HuH-7.5 (cell line): ENCODE measurements around the gene VPS9D1.
A peak's percentile ranks its signal among the peaks of the same experiment; 100 is the strongest.

Experiments used
- DNase-seq: peaks from one replicate; pipeline ENCODE4 v3.0.0; 2011; ENCODE audit warnings: low spot score

VPS9D1 gene

GRCh38 chr16:89720813-89721545, at the start of gene VPS9D1, which contains the start of gene ZNF276:
Gene VPS9D1 (minus strand): TSS chr16:89720898. CDS start chr16:89720861, 37 bp downstream.
Gene ZNF276 (plus strand): TSS chr16:89721537. CDS start chr16:89721641, 104 bp downstream.
- peak; percentile 90 for DNase-seq

DNA sequence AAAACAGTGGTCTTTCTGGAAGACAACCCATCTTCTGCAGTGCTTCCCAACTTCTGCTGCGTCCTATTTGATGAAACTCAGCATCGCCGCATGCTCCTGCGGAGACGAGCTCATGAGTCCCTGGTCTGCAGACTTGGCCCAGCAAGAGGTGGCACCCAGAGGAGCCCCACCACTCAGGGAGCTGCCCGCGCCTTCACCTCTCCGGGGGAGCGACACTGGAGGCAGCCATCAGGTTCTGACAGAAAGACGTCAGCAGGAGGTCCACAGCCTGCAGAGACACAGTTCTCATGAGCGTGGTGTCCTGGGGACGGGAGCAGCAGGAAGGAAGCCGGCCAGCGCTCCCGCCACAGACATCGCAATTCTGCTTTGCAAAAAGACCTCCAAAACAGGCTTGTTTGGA, 49.7 kb upstream of the VPS9D1 start:
- no peak for DNase-seq

DNA sequence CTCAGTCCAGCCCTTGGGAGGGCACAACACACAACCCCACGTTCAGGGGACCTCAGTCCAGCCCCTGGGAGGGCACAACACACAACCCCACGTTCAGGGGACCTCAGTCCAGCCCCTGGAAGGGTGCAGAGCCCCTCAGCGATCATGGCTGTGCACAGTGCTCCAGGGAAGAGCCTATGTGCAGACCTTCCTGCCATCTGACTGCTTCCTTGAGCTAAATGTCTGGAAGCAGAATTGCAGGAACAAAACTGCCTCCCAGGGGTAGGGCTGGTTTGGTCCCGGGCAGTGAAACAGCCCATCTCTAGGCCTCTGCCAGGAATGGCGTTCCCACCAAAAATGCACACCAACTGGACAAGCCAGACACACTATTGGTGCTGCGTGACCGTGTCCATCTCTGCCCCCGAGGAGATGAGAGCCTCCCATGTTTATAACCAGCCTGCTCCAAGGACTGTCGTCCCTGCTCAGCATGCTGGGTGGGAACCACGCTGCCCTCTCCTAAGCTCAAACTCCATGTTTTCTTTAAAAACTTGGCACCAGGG, 44.7 kb upstream of the VPS9D1 start:
- DNase-seq: no peak

- no peak for DNase-seq
These were observed 44.1 kb upstream of the VPS9D1 start for GRCh38 chr16:89764711-89765201.

GRCh38 chr16:89761304-89761922, 40.7 kb upstream of the VPS9D1 start:
- DNase-seq: no peak

- no peak for DNase-seq
These were observed 39.1 kb upstream of the VPS9D1 start for GRCh38 chr16:89759746-89760340.

- DNase-seq: no peak
These were observed 28.9 kb upstream of the VPS9D1 start for GRCh38 chr16:89749637-89750036.

DNA sequence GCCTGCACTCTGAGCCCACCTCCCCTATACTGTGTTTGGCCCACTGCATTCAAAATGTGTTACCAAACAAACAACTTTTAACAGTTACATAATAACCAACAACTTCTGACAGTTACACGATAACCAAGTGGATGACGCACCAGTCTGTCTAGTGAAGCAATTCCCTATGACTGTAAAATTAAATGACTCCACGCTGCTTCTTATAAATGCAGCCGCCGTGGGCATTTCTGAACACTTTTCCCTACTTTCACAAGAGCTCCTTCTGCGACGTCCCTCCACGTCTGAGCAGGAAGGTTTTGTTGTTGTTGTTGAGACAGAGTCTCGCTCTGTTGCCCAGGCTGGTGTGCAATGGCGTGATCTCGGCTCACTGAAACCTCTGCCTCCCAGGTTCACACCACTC, 28.2 kb upstream of the VPS9D1 start:
- no peak for DNase-seq

- no peak for DNase-seq
These were observed 27.4 kb upstream of the VPS9D1 start for GRCh38 chr16:89748076-89748475.

DNA sequence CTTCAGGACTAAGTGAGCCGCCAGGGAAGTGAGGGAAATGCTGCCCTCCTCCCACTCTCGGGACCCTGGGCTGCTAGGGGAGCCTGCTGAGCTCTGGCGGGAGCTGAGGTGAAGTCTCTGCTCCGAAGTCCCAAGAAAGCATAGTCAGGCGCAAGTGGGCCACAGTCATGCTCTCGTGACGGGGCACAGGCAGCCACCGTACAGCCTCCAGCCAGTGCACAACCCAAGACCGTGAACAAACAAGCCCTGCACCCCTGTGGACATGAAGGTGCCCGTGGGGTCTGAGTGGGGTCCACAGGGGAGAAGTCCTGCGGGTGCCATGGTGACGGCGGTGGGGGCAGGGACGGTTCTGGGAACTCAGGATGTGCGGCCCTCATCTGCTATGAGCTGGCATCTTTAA, 25.3 kb upstream of the VPS9D1 start:
- DNase-seq: no peak

DNA sequence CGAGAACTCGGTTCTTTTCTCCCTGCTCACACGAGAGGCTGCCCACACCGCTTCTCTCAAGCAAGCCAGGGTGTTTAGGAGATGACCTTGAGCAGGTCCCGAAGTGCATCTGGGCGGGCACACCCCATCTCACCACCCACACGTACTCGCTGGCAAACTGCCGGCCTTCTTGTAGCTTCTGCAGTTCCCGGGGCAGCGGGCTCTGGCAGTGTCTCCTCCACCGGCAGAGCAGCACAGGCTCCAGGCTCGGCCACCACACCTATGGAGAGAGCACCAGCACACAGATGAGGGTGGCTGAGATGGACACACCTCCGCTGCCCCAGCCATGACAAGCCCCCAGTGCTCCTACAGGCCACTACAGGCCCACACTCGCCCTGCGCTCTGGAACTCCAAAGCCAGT, 24.1 kb upstream of the VPS9D1 start:
- DNase-seq: no peak

GRCh38 chr16:89742948-89743347, 22.2 kb upstream of the VPS9D1 start:
- DNase-seq: no peak

DNA sequence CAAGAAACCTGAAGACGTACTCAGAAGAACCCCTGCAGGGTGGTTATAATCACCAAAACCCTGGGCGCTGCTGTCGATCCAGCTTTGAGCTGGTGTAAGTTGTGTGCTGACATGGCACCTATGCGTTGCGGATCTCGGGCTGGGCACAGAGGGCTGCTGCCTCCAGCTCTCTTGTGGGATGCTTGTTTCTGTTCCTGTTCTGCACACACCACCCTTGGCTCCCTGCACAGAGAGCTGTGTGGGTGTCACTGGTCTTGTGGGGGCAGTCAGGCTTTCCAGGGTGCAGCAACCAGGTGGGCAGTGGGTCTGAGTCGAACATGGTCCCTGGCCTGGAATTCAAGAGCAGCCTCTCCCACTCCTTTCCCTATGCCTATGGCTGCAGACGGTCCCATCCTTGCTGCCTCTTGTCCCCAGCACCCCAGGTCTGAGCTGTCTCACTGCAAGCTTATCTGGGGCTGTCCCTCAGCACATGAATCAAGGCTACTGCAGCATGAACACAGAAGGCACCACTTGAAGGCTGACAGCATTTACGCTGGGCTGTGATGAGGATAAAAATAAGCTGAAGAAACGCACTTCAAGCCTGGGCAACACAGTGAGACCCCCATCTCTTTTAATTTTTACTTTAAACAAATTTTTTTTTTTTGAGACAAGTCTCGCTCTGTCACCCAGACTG, 20.8 kb upstream of the VPS9D1 start:
- DNase-seq: no peak

DNA sequence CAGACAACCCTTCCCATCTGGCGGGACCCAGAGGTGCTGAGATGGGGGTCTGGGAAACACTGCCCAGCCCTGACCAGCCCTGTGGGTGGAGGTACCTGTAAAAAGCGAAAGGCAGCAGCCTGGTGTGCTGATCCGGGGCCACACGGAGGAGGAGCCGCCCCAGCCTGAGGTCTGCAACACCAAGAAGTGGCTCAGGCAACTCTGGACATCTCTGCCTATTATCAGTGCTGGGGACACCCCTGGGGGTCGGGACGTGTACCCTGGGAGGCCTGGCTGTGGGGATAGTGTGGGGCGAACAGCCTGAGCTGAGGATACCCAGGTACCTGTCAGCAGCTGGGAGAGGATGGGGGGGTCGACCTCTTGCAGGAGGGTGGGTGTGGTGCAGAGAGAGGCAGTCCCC, 18.7 kb upstream of the VPS9D1 start:
- no peak for DNase-seq

GRCh38 chr16:89738538-89739317, 18.0 kb upstream of the VPS9D1 start:
- DNase-seq: no peak

DNA sequence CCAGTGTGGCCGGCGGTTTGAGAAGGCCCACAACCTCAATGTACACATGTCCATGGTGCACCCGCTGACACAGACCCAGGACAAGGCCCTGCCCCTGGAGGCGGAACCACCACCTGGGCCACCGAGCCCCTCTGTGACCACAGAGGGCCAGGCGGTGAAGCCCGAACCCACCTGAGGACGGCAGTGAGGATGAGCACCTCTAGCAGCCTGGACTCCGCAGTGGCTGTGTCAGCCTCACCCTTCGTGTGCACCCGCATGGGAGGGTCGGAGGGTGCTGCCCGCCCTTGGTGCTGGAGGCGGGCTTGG, 17.3 kb upstream of the VPS9D1 start:
- DNase-seq: no peak

DNA sequence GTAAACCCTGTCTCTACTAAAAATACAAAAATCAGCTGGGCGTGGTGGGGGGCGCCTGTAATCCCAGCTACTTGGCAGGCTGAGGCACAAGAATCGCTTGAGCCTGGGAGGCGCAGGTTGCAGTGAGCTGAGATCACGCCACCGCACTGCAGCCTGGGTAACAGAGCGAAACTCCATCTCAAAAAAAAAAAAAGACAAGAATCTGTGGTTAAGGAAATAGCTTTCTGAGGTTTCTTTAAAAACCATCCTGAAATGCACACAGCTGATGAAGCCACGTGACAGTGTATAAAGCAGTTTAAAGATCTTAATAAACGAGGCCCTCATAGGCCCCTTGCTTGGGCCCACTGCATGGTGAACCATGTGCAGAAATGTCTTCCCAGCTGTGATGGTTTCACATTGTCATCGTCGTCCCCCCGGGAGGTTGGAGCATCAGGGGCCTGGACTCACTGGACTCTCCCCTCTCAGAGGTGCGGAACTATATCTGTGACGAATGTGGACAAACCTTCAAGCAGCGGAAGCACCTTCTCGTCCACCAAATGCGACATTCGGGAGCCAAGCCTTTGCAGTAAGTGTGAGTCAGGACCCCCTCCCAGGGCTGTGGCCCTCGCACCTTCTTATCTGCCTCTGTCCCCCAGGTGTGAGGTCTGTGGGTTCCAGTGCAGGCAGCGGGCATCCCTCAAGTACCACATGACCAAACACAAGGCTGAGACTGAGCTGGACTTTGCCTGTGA, 16.8 kb upstream of the VPS9D1 start:
- no peak for DNase-seq

DNA sequence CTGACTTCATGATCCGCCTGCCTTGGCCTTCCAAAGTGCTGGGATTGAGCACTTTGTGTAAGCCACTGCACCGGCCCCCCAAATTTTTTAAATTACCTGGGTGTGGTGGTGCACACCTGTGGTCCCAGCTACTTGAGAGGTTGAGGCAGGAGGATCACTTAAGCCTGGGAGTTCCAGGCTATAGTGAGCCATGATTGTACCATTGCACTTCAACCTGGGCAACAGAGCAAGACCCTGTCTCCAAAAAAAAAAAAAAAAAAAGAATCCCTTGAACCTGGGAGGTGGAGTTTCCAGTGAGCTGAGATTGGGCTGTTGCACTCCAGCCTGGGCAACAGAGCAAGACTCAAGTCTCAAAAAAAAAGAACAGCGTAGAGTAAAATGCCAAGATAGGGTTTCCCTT, 15.9 kb upstream of the VPS9D1 start:
- DNase-seq: no peak

DNA sequence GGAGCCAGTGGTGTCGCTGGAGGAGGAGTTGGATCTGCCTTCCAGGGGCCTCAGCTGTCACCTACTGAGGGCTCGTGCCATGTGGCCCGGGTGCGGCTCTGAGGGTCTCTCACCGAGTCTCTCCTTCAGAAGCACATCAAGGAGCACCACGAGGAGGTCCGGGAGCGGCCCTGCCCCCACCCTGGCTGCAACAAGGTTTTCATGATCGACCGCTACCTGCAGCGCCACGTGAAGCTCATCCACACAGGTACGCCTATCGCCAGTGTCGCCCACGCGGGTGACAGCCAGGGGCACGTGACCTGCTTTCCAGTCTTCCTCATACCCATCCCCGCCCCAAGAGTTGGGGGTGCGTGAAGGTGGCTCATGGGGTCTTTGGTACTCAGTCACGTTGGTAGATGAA, 13.1 kb upstream of the VPS9D1 start:
- no peak for DNase-seq

GRCh38 chr16:89733322-89733721, 12.6 kb upstream of the VPS9D1 start:
- no peak for DNase-seq

GRCh38 chr16:89732918-89733242, 12.2 kb upstream of the VPS9D1 start:
- no peak for DNase-seq
